ENCODE data around the gene RNLS.
A peak's percentile ranks its signal among the peaks of the same experiment; 100 is the strongest.

The RNLS gene

GRCh38 chr10:88246675-88247074 lies 336.4 kb downstream of the RNLS start:
- Histone ChIP-seq H3K27ac (peak overlapping the region in 1 of 2 donors; percentile 54), H3K4me3 (no peak overlapping the region)
- DNase-seq (ENCODE audit: low spot score) = no peak
- no peak for TF ChIP-seq CTCF (IDR thresholded peaks at IDR 0.05)

GRCh38 chr10:88245974-88246511 lies 337.1 kb downstream of the RNLS start:
- TF ChIP-seq CTCF (IDR thresholded peaks at IDR 0.05) = no peak
- DNase-seq (ENCODE audit: low spot score) = no peak
- Histone ChIP-seq H3K27ac (peak overlapping the region; percentile 26 to 54), H3K4me3 (peak overlapping the region; percentile 39)

GRCh38 chr10:88244781-88245625 lies 338.1 kb downstream of the RNLS start:
- DNase-seq (ENCODE audit: low spot score) = no peak
- TF ChIP-seq CTCF (IDR thresholded peaks at IDR 0.05) = no peak
- Histone ChIP-seq H3K27ac (peak overlapping the region; percentile 43 to 69), H3K4me3 (no peak overlapping the region)

- Histone ChIP-seq H3K27ac (peak overlapping the region; percentile 69 to 88), H3K4me3 (peak overlapping the region; percentile 60)
- TF ChIP-seq CTCF (IDR thresholded peaks at IDR 0.05) = no peak
- peak; percentile 84 for DNase-seq (ENCODE audit: low spot score)
Measured at GRCh38 chr10:88243836-88244730, 339.0 kb downstream of the RNLS start.

- TF ChIP-seq CTCF (IDR thresholded peaks at IDR 0.05) = no peak
- no peak for DNase-seq (ENCODE audit: low spot score)
- Histone ChIP-seq H3K4me3 (peak overlapping the region; percentile 60), H3K27ac (peak overlapping the region; percentile 69 to 88)
Measured at GRCh38 chr10:88243202-88243744, 339.8 kb downstream of the RNLS start.

GRCh38 chr10:88241501-88241900 lies 341.6 kb downstream of the RNLS start:
- H3K27ac ChIP-seq = no peak overlapping the region
- no peak for TF ChIP-seq CTCF (IDR thresholded peaks at IDR 0.05)
- no peak for DNase-seq (ENCODE audit: low spot score)
- H3K4me3 ChIP-seq = no peak overlapping the region
